ENCODE data around the gene CMBL. TPM values are rescaled to one million over a fixed set of nuclear protein-coding genes. Genes with fewer than 3 reads are reported as not detected.

CMBL gene
- total RNA-seq, 1 experiment from 2014 or later = 12.9 TPM

GRCh38 chr5:10228288-10228687 is 79.4 kb downstream of the CMBL start:
- intact Hi-C loops (cut with micrococcal nuclease; ENCODE audit: unreplicated experiment) = no loop called here
- peaks cover 8% of the 10 kb centered on the region for H3K9me3 Mint-ChIP-seq (ENCODE audit: low read depth, unreplicated experiment)
- H3K27ac Mint-ChIP-seq (ENCODE audit: unreplicated experiment) = no peak overlapping the region
- no peak for DNase-seq
- BruUV-seq (replicated peaks) = no TSS peak
- H3K4me3 Mint-ChIP-seq (ENCODE audit: low read depth, unreplicated experiment) = no peak overlapping the region
- H3K27me3 Mint-ChIP-seq (ENCODE audit: unreplicated experiment) = no peaks in the 10 kb centered on the region
- CTCF ChIA-PET = no interaction called here
- H3K36me3 Mint-ChIP-seq (ENCODE audit: insufficient read depth, unreplicated experiment) = peaks cover 6% of the 10 kb centered on the region
- TF ChIP-seq CTCF (IDR thresholded peaks at IDR 0.05; ENCODE audit: unreplicated experiment) = no peak
- no peaks in the 10 kb centered on the region for H3K4me1 Mint-ChIP-seq (ENCODE audit: low read depth, unreplicated experiment)

Other genes with a start within 250 kb of the CMBL start
- 20.0 and 22.3 TPM in 2 replicates for gene ATPSCKMT, start 58.0 kb downstream of the CMBL start, total RNA-seq (2022)
- 404 and 410 TPM in 2 replicates for gene CCT5, start 57.6 kb downstream of the CMBL start, total RNA-seq (2022)
- 155 and 160 TPM in 2 replicates for gene MARCHF6, start 45.8 kb upstream of the CMBL start, total RNA-seq (2022)
- gene ROPN1L, start 134.0 kb upstream of the CMBL start, total RNA-seq (2022) = 0.40 TPM in 1 of 2 replicates, not detected in the other